ENCODE data around the gene PSMA5. TPM values are rescaled to one million over a fixed set of nuclear protein-coding genes. Genes with fewer than 3 reads are reported as not detected.

PSMA5 gene
- total and polyA plus RNA-seq, 2 of the 13 experiments (the other 11 are each of a cell fraction or from before 2014, with no cell fraction given) = 140 to 169 TPM

DNA sequence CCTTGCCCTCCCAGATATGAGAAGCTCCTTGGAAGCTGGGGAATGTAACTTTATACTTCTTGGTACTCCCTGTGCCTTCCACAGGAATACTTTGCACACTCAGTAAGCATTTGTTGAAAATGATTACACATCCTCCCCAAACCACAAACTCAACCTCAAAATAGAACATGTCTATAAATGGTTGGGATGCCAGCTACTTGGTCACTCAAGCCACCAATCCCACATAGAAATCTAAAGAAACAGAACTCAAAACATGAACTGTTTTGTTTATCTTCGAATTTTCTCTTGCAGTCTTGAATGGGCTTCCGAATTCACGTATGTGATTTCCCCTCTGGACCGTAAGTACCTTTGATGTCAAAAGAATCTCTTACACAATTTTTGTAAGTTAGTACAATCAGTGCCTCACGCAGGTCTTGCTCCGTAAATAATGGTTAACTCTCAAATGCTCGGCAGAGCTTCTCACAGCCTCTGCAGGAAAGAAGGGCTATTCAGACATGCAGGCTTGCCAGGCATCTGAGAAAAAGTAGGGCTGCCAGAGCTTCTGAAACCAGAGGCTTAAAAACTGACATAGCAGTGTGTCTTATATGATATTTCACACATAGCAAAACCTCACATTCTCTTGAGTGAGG, 55.4 kb downstream of the PSMA5 start (continued):
- TF ChIP-seq, protein P1, sequence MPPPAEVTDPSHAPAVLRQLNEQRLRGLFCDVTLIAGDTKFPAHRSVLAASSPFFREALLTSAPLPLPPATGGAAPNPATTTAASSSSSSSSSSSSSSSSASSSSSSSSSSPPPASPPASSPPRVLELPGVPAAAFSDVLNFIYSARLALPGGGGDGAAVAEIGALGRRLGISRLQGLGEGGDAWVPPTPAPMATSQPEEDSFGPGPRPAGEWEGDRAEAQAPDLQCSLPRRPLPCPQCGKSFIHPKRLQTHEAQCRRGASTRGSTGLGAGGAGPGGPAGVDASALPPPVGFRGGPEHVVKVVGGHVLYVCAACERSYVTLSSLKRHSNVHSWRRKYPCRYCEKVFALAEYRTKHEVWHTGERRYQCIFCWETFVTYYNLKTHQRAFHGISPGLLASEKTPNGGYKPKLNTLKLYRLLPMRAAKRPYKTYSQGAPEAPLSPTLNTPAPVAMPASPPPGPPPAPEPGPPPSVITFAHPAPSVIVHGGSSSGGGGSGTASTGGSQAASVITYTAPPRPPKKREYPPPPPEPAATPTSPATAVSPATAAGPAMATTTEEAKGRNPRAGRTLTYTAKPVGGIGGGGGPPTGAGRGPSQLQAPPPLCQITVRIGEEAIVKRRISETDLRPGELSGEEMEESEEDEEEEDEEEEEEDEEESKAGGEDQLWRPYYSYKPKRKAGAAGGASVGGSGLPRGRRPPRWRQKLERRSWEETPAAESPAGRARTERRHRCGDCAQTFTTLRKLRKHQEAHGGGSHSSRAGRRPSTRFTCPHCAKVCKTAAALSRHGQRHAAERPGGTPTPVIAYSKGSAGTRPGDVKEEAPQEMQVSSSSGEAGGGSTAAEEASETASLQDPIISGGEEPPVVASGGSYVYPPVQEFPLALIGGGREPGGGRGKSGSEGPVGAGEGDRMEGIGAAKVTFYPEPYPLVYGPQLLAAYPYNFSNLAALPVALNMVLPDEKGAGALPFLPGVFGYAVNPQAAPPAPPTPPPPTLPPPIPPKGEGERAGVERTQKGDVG (CRISPR knock-in tag; IDR thresholded peaks at IDR 0.05; ENCODE audit: borderline replicate concordance) = no peak
- TF ChIP-seq, protein P2, sequence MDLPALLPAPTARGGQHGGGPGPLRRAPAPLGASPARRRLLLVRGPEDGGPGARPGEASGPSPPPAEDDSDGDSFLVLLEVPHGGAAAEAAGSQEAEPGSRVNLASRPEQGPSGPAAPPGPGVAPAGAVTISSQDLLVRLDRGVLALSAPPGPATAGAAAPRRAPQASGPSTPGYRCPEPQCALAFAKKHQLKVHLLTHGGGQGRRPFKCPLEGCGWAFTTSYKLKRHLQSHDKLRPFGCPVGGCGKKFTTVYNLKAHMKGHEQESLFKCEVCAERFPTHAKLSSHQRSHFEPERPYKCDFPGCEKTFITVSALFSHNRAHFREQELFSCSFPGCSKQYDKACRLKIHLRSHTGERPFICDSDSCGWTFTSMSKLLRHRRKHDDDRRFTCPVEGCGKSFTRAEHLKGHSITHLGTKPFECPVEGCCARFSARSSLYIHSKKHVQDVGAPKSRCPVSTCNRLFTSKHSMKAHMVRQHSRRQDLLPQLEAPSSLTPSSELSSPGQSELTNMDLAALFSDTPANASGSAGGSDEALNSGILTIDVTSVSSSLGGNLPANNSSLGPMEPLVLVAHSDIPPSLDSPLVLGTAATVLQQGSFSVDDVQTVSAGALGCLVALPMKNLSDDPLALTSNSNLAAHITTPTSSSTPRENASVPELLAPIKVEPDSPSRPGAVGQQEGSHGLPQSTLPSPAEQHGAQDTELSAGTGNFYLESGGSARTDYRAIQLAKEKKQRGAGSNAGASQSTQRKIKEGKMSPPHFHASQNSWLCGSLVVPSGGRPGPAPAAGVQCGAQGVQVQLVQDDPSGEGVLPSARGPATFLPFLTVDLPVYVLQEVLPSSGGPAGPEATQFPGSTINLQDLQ (CRISPR knock-in tag; IDR thresholded peaks at IDR 0.05) = no peak
- TF ChIP-seq MZF1 (CRISPR knock-in tag; IDR thresholded peaks at IDR 0.05; ENCODE audit: borderline replicate concordance) (no peak), ZNF788 (CRISPR knock-in tag; IDR thresholded peaks at IDR 0.05; ENCODE audit: borderline replicate concordance) (no peak), ZKSCAN8 (CRISPR knock-in tag; IDR thresholded peaks at IDR 0.05; ENCODE audit: borderline replicate concordance) (no peak), ZBTB38 (CRISPR knock-in tag; IDR thresholded peaks at IDR 0.05) (no peak), SOX13 (IDR thresholded peaks at IDR 0.05) (no peak), SOX13 (CRISPR knock-in tag; conservative IDR thresholded peaks at IDR 0.05 in 1 of 2, IDR thresholded peaks at IDR 0.05 in 1 of 2) (peak in 1 of 2 experiments; percentile 72; a peak in 2 of 4 replicates), ZNF180 (CRISPR knock-in tag; IDR thresholded peaks at IDR 0.05; ENCODE audit: borderline replicate concordance, low read depth) (no peak), ZBTB3 (CRISPR knock-in tag; IDR thresholded peaks at IDR 0.05; ENCODE audit: borderline replicate concordance, low read depth) (no peak), NFYB (CRISPR knock-in tag; IDR thresholded peaks at IDR 0.05) (no peak), ELF4 (CRISPR knock-in tag; IDR thresholded peaks at IDR 0.05; ENCODE audit: borderline replicate concordance) (no peak), ZNF24 (IDR thresholded peaks at IDR 0.05) (no peak), RFX5 (IDR thresholded peaks at IDR 0.05; ENCODE audit: low read depth, low read length) (no peak)
- TF ChIP-seq, protein P3, sequence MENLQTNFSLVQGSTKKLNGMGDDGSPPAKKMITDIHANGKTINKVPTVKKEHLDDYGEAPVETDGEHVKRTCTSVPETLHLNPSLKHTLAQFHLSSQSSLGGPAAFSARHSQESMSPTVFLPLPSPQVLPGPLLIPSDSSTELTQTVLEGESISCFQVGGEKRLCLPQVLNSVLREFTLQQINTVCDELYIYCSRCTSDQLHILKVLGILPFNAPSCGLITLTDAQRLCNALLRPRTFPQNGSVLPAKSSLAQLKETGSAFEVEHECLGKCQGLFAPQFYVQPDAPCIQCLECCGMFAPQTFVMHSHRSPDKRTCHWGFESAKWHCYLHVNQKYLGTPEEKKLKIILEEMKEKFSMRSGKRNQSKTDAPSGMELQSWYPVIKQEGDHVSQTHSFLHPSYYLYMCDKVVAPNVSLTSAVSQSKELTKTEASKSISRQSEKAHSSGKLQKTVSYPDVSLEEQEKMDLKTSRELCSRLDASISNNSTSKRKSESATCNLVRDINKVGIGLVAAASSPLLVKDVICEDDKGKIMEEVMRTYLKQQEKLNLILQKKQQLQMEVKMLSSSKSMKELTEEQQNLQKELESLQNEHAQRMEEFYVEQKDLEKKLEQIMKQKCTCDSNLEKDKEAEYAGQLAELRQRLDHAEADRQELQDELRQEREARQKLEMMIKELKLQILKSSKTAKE (CRISPR knock-in tag; IDR thresholded peaks at IDR 0.05; ENCODE audit: borderline replicate concordance) = no peak
- TF ChIP-seq, protein P4, sequence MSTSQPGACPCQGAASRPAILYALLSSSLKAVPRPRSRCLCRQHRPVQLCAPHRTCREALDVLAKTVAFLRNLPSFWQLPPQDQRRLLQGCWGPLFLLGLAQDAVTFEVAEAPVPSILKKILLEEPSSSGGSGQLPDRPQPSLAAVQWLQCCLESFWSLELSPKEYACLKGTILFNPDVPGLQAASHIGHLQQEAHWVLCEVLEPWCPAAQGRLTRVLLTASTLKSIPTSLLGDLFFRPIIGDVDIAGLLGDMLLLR (CRISPR knock-in tag; IDR thresholded peaks at IDR 0.05) = no peak
